Vagina (tissue), 2 donors: ENCODE measurements around the gene NALCN.

Experiments
- CTCF ChIP-seq, 3 experiments: fragments of 450-650 bp in 2 of 3; fragments of 200-600 bp in 1 of 3; sonication (generic) in 1 of 3; IDR thresholded peaks; one replicate each; pipeline ENCODE4 v1.5.1; 2017 to 2019; ENCODE audit warnings: antibody characterized with exemption in 3 of 3, mild to moderate bottlenecking in 2 of 3, moderate library complexity in 2 of 3
- POLR2A ChIP-seq, 2 donors: fragments of 450-650 bp; IDR thresholded peaks; one replicate each; pipeline ENCODE4 v1.6.1; 2017; ENCODE audit warnings: antibody characterized with exemption in 2 of 2, mild to moderate bottlenecking in 2 of 2, moderate library complexity in 2 of 2
- POLR2AphosphoS5 ChIP-seq, 2 donors: sonication (generic); formaldehyde crosslinking; IDR thresholded peaks; one replicate each; pipeline ENCODE4 v1.9.0; 2017; ENCODE audit warnings: antibody characterized with exemption in 2 of 2, mild to moderate bottlenecking in 2 of 2, low read depth in 1 of 2; ENCODE audit not compliant: insufficient read depth in 1 of 2

- TF ChIP-seq CTCF (IDR thresholded peaks at IDR 0.05) = no peak
- TF ChIP-seq POLR2A (IDR thresholded peaks at IDR 0.05) = no peak
- TF ChIP-seq POLR2AphosphoS5 (IDR thresholded peaks at IDR 0.05; ENCODE audit: insufficient read depth in 1 of 2, low read depth in 1 of 2) = no peak
Observed at GRCh38 chr13:101231751-101232428, 184.4 kb downstream of the NALCN start.
